Liver (tissue), 9 donors: ENCODE measurements around the gene CLPX. TPM values are rescaled to one million over a fixed set of nuclear protein-coding genes. Genes with fewer than 3 reads are reported as not detected.

ENCODE experiments used
- DNase-seq: peaks from one replicate; pipeline ENCODE4 v3.0.0-alpha.2; 2017; ENCODE audit warnings: low spot score
- H3K27ac ChIP-seq, 2 donors: one replicate each; pipeline ENCODE4 v1.7.0; 2013; ENCODE audit warnings: inconsistent platforms in 2 of 2, low read length in 2 of 2, control low read depth in 1 of 2, low read depth in 1 of 2, mild to moderate bottlenecking in 1 of 2
- H3K27me3 ChIP-seq, 4 donors: one replicate each; pipeline versions ENCODE4 v1.6.1 to v1.7.0; 2013; ENCODE audit warnings: low read length in 3 of 4, inconsistent platforms in 1 of 4, mild to moderate bottlenecking in 1 of 4, moderate library complexity in 1 of 4; ENCODE audit not compliant: control insufficient read depth in 4 of 4, insufficient read depth in 4 of 4
- H3K36me3 ChIP-seq, 4 donors: one replicate each; pipeline versions ENCODE4 v1.6.1 to v1.7.0; 2013; ENCODE audit warnings: low read length in 3 of 4, mild to moderate bottlenecking in 3 of 4, low read depth in 1 of 4, moderate library complexity in 1 of 4; ENCODE audit not compliant: control insufficient read depth in 4 of 4, insufficient read depth in 3 of 4
- H3K4me1 ChIP-seq, 4 donors: one replicate each; pipeline versions ENCODE4 v1.6.1 to v1.7.0; 2013; ENCODE audit warnings: low read length in 3 of 4, mild to moderate bottlenecking in 3 of 4, moderate library complexity in 1 of 4; ENCODE audit not compliant: control insufficient read depth in 4 of 4, insufficient read depth in 4 of 4
- H3K4me3 ChIP-seq, 3 donors: one replicate each; pipeline versions ENCODE4 v1.6.1 to v1.7.0; 2013; ENCODE audit warnings: low read length in 3 of 3, control low read depth in 1 of 3, low read depth in 1 of 3, mild to moderate bottlenecking in 1 of 3
- H3K9ac ChIP-seq, 2 donors: one replicate each; pipeline ENCODE4 v1.7.0; 2013; ENCODE audit warnings: low read length in 2 of 2, mild to moderate bottlenecking in 2 of 2, moderate library complexity in 2 of 2, control low read depth in 1 of 2, low read depth in 1 of 2
- H3K9me3 ChIP-seq, 4 donors: one replicate each; pipeline versions ENCODE4 v1.6.1 to v1.7.0; 2013; ENCODE audit warnings: low read length in 3 of 4; ENCODE audit not compliant: control insufficient read depth in 4 of 4
- EGR1 ChIP-seq, 2 donors: IDR thresholded peaks; 2 replicates each; pipeline ENCODE4 v1.6.1; 2016 to 2018; ENCODE audit warnings: antibody characterized with exemption in 2 of 2, low read depth in 2 of 2
- FOXA1 ChIP-seq: IDR thresholded peaks from 2 replicates; pipeline ENCODE4 v1.6.1; 2016; ENCODE audit warnings: antibody characterized with exemption
- FOXA2 ChIP-seq: IDR thresholded peaks from 2 replicates; pipeline ENCODE4 v1.6.1; 2016; ENCODE audit warnings: antibody characterized with exemption
- GABPA ChIP-seq, 2 donors: IDR thresholded peaks in 1 of 2; conservative IDR thresholded peaks in 1 of 2; 2 replicates each; pipeline ENCODE4 v1.6.1; 2016; ENCODE audit warnings: antibody characterized with exemption in 2 of 2, mild to moderate bottlenecking in 1 of 2, moderate library complexity in 1 of 2
- HNF4A ChIP-seq, 2 donors: conservative IDR thresholded peaks; 2 replicates each; pipeline ENCODE4 v1.6.1; 2016; ENCODE audit warnings: antibody characterized with exemption in 2 of 2, mild to moderate bottlenecking in 2 of 2
- HNF4G ChIP-seq: IDR thresholded peaks from 2 replicates; pipeline ENCODE4 v1.6.1; 2016; ENCODE audit warnings: antibody characterized with exemption
- JUND ChIP-seq, 2 donors: IDR thresholded peaks; 2 replicates each; pipeline ENCODE4 v1.6.1; 2016; ENCODE audit warnings: antibody characterized with exemption in 2 of 2
- NR2F2 ChIP-seq: IDR thresholded peaks from 2 replicates; pipeline ENCODE4 v1.6.1; 2016; ENCODE audit warnings: antibody characterized with exemption
- RAD21 ChIP-seq, 2 donors: IDR thresholded peaks; 2 replicates each; pipeline ENCODE4 v1.6.1; 2016; ENCODE audit warnings: antibody characterized with exemption in 2 of 2, mild to moderate bottlenecking in 2 of 2
- RXRA ChIP-seq, 2 donors: IDR thresholded peaks; 2 replicates each; pipeline ENCODE4 v1.6.1; 2017 to 2018; ENCODE audit warnings: antibody characterized with exemption in 2 of 2, mild to moderate bottlenecking in 1 of 2
- SP1 ChIP-seq: IDR thresholded peaks from 2 replicates; pipeline ENCODE4 v1.6.1; 2018; ENCODE audit warnings: antibody characterized with exemption, mild to moderate bottlenecking
- TAF1 ChIP-seq: conservative IDR thresholded peaks from 2 replicates; pipeline ENCODE4 v1.6.1; 2016; ENCODE audit warnings: antibody characterized with exemption, mild to moderate bottlenecking
- YY1 ChIP-seq: IDR thresholded peaks from 2 replicates; pipeline ENCODE4 v1.6.1; 2016; ENCODE audit warnings: antibody characterized with exemption, mild to moderate bottlenecking
- WGBS: extraction: QIAGEN DNeasy Blood & Tissue Kit; methylation state at CpG from one replicate; pipeline ENCODE4 v1.1.7; 2013; 5-methylcytosine and 5-hydroxymethylcytosine counted together
- polyA plus RNA-seq, 2 donors: library from polyadenylated mRNA; stranded (reverse) in 1 of 2; unstranded in 1 of 2; fragments of 200-250 nt in 1 of 2; fragments of >200 nt in 1 of 2; fragmentation: Nextera tagmentation in 1 of 2; extraction: Ambion mirVana in 1 of 2; gene quantifications; one replicate each; pipeline versions ENCODE4 v1.2.1 to v1.2.3, GENCODE V29; 2013 to 2015
- total RNA-seq, 2 donors: library from RNA; depleted of rRNA; stranded (reverse); fragments of >200 nt; gene quantifications; one replicate each; pipeline ENCODE4 v1.2.3, GENCODE V29; 2014
- TF ChIP-seq, protein P1 (sequence below): IDR thresholded peaks from 2 replicates; pipeline ENCODE4 v1.6.1; 2016; ENCODE audit warnings: antibody characterized with exemption
- TF ChIP-seq, protein P2 (sequence below): fragments of 150-350 bp; IDR thresholded peaks from 2 replicates; pipeline ENCODE4 v1.5.1; 2017; ENCODE audit warnings: improper control_type of control experiment, low read depth, low read length; ENCODE audit not compliant: missing input control
- TF ChIP-seq, protein P3 (sequence below): IDR thresholded peaks from 2 replicates; pipeline ENCODE4 v1.6.1; 2016; ENCODE audit warnings: antibody characterized with exemption
- TF ChIP-seq, protein P4 (sequence below): IDR thresholded peaks from 2 replicates; pipeline ENCODE4 v1.6.1; 2016; ENCODE audit warnings: antibody characterized with exemption, mild to moderate bottlenecking
- donor health status: healthy.
- donor health status: healthy.
- donor health status: healthy.
- donor health status: healthy.
- donor health status: healthy.

CLPX gene
- total and polyA plus RNA-seq, 4 donors, result 24.8 to 79.4 (median 41.0) TPM

DNA sequence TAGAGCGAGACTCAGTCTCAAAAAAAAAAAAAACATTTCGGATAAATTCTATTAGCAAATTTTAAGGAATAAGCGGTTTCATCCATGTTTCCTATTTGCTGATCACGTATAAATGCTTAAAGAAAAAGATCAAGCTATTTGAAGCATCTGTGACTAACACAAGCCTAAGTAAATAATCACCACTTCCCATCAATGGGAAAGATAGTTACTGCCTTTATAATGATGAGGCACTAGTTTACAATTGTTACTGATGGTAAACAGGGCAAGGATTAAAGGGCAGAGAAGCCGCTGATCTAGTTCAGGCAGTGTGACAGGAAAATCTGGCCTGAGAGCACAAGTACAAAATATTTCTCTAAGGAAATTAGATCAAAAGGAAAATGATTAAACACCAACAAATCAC, 13.7 kb downstream of the CLPX start:
- Histone ChIP-seq H3K9me3 (no peaks in the 10 kb centered on the region), H3K36me3 (peaks cover 2 to 21% (median 8%) of the 10 kb centered on the region in 4 donors), H3K27ac (peak overlapping the region; percentile 86 to 87), H3K9ac (no peak overlapping the region), H3K4me3 (no peak overlapping the region), H3K27me3 (no peaks in the 10 kb centered on the region), H3K4me1 (peaks cover 14 to 34% (median 19%) of the 10 kb centered on the region in 4 donors)
- TF ChIP-seq RXRA (IDR thresholded peaks at IDR 0.05) (peak; percentile 36 to 81), FOXA1 (peak; percentile 98), HNF4G (peak; percentile 45), RAD21 (IDR thresholded peaks at IDR 0.05) (peak; percentile 17 to 31), SP1 (peak; percentile 69), YY1 (peak; percentile 56), FOXA2 (peak; percentile 98), EGR1 (IDR thresholded peaks at IDR 0.05; ENCODE audit: low read depth in 2 of 2) (no peak), GABPA (IDR thresholded peaks at IDR 0.05 in 1 of 2, conservative IDR thresholded peaks at IDR 0.05 in 1 of 2) (peak in 1 of 2 donors; percentile 37), JUND (IDR thresholded peaks at IDR 0.05) (peak; percentile 35 to 83), NR2F2 (no peak), HNF4A (conservative IDR thresholded peaks at IDR 0.05) (peak; percentile 80 to 96)
- TF ChIP-seq, protein P1, sequence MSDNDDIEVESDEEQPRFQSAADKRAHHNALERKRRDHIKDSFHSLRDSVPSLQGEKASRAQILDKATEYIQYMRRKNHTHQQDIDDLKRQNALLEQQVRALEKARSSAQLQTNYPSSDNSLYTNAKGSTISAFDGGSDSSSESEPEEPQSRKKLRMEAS, result peak; percentile 43
- TF ChIP-seq, protein P2, sequence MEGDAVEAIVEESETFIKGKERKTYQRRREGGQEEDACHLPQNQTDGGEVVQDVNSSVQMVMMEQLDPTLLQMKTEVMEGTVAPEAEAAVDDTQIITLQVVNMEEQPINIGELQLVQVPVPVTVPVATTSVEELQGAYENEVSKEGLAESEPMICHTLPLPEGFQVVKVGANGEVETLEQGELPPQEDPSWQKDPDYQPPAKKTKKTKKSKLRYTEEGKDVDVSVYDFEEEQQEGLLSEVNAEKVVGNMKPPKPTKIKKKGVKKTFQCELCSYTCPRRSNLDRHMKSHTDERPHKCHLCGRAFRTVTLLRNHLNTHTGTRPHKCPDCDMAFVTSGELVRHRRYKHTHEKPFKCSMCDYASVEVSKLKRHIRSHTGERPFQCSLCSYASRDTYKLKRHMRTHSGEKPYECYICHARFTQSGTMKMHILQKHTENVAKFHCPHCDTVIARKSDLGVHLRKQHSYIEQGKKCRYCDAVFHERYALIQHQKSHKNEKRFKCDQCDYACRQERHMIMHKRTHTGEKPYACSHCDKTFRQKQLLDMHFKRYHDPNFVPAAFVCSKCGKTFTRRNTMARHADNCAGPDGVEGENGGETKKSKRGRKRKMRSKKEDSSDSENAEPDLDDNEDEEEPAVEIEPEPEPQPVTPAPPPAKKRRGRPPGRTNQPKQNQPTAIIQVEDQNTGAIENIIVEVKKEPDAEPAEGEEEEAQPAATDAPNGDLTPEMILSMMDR, result no peak
- TF ChIP-seq, protein P3, sequence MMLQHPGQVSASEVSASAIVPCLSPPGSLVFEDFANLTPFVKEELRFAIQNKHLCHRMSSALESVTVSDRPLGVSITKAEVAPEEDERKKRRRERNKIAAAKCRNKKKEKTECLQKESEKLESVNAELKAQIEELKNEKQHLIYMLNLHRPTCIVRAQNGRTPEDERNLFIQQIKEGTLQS, result no peak
- TF ChIP-seq, protein P4, sequence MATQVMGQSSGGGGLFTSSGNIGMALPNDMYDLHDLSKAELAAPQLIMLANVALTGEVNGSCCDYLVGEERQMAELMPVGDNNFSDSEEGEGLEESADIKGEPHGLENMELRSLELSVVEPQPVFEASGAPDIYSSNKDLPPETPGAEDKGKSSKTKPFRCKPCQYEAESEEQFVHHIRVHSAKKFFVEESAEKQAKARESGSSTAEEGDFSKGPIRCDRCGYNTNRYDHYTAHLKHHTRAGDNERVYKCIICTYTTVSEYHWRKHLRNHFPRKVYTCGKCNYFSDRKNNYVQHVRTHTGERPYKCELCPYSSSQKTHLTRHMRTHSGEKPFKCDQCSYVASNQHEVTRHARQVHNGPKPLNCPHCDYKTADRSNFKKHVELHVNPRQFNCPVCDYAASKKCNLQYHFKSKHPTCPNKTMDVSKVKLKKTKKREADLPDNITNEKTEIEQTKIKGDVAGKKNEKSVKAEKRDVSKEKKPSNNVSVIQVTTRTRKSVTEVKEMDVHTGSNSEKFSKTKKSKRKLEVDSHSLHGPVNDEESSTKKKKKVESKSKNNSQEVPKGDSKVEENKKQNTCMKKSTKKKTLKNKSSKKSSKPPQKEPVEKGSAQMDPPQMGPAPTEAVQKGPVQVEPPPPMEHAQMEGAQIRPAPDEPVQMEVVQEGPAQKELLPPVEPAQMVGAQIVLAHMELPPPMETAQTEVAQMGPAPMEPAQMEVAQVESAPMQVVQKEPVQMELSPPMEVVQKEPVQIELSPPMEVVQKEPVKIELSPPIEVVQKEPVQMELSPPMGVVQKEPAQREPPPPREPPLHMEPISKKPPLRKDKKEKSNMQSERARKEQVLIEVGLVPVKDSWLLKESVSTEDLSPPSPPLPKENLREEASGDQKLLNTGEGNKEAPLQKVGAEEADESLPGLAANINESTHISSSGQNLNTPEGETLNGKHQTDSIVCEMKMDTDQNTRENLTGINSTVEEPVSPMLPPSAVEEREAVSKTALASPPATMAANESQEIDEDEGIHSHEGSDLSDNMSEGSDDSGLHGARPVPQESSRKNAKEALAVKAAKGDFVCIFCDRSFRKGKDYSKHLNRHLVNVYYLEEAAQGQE, result peak; percentile 82
- DNase-seq, result no peak
- 67% methylated on average over 5 of the region's 5 CpGs for WGBS

DNA sequence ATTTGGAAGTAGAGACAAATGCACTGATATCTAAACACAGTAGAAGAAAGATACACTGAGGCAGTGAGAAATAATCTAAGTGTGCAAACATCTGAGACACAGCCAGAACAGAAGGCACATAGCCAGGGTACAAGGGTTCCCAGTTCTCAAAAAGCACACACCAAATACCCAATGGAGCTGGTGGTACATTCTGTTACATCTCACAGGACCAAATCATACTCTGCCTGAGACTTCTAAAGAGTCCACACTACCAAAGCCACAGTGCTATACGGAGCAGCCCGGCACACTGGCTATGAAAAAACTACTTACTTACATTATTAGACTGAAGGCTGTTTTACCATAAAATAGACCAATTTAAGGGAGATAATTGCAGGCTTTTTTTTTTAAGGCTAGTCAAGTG, 19.3 kb downstream of the CLPX start:
- H3K9ac ChIP-seq, result no peak overlapping the region
- H3K36me3 ChIP-seq, result peaks cover 5 to 27% (median 20%) of the 10 kb centered on the region in 4 donors
- WGBS, result 36% methylated on average over 2 of the region's 2 CpGs
- no peak overlapping the region for H3K4me3 ChIP-seq
- H3K9me3 ChIP-seq, result no peaks in the 10 kb centered on the region
- peaks cover 5 to 13% (median 11%) of the 10 kb centered on the region in 4 donors for H3K4me1 ChIP-seq
- DNase-seq, result no peak
- no peaks in the 10 kb centered on the region for H3K27me3 ChIP-seq
- peak overlapping the region in 1 of 2 donors; percentile 12 for H3K27ac ChIP-seq
- TF ChIP-seq JUND (IDR thresholded peaks at IDR 0.05), result peak in 1 of 2 donors; percentile 64
- TF ChIP-seq GABPA (IDR thresholded peaks at IDR 0.05 in 1 of 2, conservative IDR thresholded peaks at IDR 0.05 in 1 of 2), result no peak
- TF ChIP-seq RXRA (IDR thresholded peaks at IDR 0.05), result peak; percentile 6 to 41
- TF ChIP-seq EGR1 (IDR thresholded peaks at IDR 0.05; ENCODE audit: low read depth in 2 of 2), result no peak
- TF ChIP-seq TAF1, result peak; percentile 55
- TF ChIP-seq, protein P3, result no peak
- TF ChIP-seq NR2F2, result no peak
- TF ChIP-seq, protein P1, result peak; percentile 26
- peak; percentile 30 for TF ChIP-seq HNF4G
- peak; percentile 20 to 29 for TF ChIP-seq RAD21 (IDR thresholded peaks at IDR 0.05)
- TF ChIP-seq YY1, result no peak
- TF ChIP-seq, protein P4, result peak; percentile 72
- no peak for TF ChIP-seq FOXA1
- TF ChIP-seq, protein P2, result no peak
- no peak for TF ChIP-seq FOXA2
- TF ChIP-seq SP1, result peak; percentile 21
- TF ChIP-seq HNF4A (conservative IDR thresholded peaks at IDR 0.05), result peak; percentile 76
